ENCODE data around the gene TMEM131.
"Not testable (repeated sequence)": the region's sequence is repeated elsewhere in the genome, so short reads cannot be mapped to it uniquely, and the experiment has no call there.

TMEM131 gene

GRCh38 chr2:97950329-97951154, 45.2 kb downstream of the TMEM131 start:
- DNase-seq, result no peak

GRCh38 chr2:97948926-97949325, 46.8 kb downstream of the TMEM131 start:
- no peak for DNase-seq

GRCh38 chr2:97945791-97946190, 50.0 kb downstream of the TMEM131 start:
- DNase-seq, result no peak

- DNase-seq, result no peak
Measured at GRCh38 chr2:97936881-97937280, 58.9 kb downstream of the TMEM131 start.

GRCh38 chr2:97936199-97936598, 59.5 kb downstream of the TMEM131 start:
- no peak for DNase-seq

GRCh38 chr2:97935719-97936161, 60.0 kb downstream of the TMEM131 start:
- DNase-seq, result no peak

GRCh38 chr2:97932975-97933662, 62.6 kb downstream of the TMEM131 start:
- no peak for DNase-seq

- DNase-seq, result no peak
Measured at GRCh38 chr2:97931858-97932225, 63.9 kb downstream of the TMEM131 start.

- no peak for DNase-seq
Measured at GRCh38 chr2:97931118-97931857, 64.5 kb downstream of the TMEM131 start.

- no peak for DNase-seq
Measured at GRCh38 chr2:97928591-97928990, 67.2 kb downstream of the TMEM131 start.

GRCh38 chr2:97926946-97927345, 68.8 kb downstream of the TMEM131 start:
- DNase-seq, result no peak

- no peak for DNase-seq
Measured at GRCh38 chr2:97924194-97924593, 71.6 kb downstream of the TMEM131 start.

GRCh38 chr2:97919858-97920257, 75.9 kb downstream of the TMEM131 start:
- DNase-seq, result no peak

GRCh38 chr2:97918818-97919217, 76.9 kb downstream of the TMEM131 start:
- no peak for DNase-seq

GRCh38 chr2:97917668-97918067, 78.1 kb downstream of the TMEM131 start:
- DNase-seq, result not testable (repeated sequence)

GRCh38 chr2:97914691-97915213, 81.0 kb downstream of the TMEM131 start:
- no peak for DNase-seq

GRCh38 chr2:97913846-97914245, 81.9 kb downstream of the TMEM131 start:
- DNase-seq, result no peak

- DNase-seq, result no peak
Measured at GRCh38 chr2:97911922-97912575, 83.7 kb downstream of the TMEM131 start.

GRCh38 chr2:97911206-97911921, 84.4 kb downstream of the TMEM131 start:
- no peak for DNase-seq

- DNase-seq, result no peak
Measured at GRCh38 chr2:97910403-97911205, 85.1 kb downstream of the TMEM131 start.

- no peak for DNase-seq
Measured at GRCh38 chr2:97908208-97908676, 87.5 kb downstream of the TMEM131 start.
